NCI-H2171 (cell line): ENCODE data around the gene HSPG2.
"Not testable (repeated sequence)": the region's sequence is repeated elsewhere in the genome, so short reads cannot be mapped to it uniquely, and the experiment has no call there.

Experiments used
- DNase-seq: peaks from one replicate; lab custom pipeline; 2025; lab: John Stamatoyannopoulos, UW

Gene HSPG2

DNA sequence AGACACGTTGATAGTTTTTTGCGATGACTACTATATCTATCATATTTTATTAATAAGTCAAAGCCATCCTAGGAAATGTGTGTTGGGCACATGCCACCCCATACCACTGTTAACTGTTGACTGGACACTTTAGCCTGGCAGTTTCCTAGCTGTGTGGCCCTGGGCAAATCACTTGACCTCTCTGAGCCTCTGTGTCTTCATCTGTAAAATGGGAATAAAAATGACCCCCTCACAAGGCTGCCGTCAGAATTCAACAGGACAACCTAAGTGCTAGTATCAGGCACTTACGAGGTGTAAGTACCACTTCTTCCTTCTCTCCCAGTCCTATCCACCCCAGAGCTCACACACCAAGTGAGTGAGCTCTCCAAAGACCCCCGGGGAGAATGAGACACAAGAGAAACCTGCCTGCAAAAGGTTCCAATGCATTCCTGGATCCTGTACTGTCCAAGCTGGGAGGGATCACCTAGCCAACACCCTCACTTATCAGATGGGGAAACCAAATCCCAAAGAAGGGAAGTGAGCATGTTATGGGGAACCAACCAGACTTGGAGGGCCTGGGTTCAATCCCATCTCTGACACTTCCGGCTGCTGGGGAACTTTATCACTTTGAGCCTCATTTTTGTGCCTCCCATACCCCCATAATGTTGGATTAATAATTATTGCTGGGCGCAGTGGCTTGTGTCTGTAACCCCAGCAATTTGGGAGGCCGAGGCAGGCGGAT lies 24.9 kb downstream of the HSPG2 start:
- no peak for DNase-seq

DNA sequence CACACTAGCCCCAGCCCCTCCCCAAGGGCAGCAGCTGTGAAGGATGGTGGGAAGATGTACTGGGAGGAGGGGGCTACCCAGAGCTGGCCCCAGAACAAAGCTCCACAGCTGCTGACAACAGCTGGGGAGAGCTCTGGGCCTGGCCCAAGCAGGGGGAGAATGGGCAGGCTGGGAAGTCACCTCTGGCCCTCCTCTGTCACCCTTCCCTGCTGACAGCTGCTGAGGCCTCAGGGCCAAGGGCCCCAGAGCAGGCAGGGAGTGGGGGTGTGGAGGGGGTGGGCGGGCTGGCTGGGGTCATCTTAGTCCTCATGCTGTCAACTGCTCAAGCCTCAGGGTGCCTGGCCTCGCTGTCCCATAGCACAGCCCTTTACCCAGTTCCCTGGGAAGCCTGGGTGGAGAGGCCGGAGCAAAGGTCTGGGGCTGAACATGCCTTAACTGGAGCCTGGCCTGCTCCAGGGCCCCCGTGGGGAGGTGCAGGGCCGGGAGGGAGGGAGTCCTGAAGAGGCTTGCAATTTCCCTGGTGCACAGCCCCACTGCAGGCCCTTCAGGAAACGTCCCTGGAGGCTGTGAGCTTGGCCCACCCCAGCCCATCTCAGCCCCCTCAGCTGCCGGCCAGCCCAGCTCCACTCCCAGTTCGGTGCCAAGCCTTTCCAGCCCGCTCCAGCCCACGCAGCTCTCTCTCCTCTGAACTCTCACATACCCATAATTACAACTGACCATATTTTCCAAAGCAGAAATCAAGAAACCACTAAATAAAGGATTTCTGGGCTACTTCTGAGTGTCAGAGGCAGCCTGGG lies 25.7 kb downstream of the HSPG2 start:
- DNase-seq, result no peak

DNA sequence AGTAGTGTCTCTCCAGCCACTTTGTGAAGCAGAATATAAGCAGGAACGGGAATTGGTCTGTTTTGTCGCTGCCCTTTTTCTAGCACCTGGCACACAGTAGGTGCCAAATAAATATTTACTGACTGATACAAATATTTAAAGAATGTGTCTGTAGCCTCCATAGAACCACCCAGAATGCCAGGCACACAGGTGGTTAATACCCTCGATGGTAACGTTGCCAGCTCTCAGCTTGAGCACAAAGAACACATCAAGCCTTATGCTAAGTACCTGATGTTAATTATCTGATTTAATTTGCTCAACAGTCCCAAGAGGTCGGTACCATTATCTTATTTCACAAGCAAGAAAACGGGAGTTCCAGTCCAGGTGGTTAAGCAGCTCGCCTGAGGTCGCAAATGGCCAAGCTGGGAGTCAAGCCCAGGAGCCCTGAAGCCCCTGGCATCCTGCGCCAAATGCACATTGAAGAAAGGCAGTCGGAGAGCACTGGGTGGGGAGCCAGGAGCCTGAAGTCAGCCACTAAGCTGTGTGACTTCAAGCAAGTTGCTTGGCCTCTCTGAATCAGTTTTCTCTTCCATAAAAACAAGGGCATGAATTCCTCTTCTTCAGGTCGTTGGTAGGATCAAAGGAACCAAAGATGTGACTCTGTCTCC lies 26.4 kb downstream of the HSPG2 start:
- no peak for DNase-seq

DNA sequence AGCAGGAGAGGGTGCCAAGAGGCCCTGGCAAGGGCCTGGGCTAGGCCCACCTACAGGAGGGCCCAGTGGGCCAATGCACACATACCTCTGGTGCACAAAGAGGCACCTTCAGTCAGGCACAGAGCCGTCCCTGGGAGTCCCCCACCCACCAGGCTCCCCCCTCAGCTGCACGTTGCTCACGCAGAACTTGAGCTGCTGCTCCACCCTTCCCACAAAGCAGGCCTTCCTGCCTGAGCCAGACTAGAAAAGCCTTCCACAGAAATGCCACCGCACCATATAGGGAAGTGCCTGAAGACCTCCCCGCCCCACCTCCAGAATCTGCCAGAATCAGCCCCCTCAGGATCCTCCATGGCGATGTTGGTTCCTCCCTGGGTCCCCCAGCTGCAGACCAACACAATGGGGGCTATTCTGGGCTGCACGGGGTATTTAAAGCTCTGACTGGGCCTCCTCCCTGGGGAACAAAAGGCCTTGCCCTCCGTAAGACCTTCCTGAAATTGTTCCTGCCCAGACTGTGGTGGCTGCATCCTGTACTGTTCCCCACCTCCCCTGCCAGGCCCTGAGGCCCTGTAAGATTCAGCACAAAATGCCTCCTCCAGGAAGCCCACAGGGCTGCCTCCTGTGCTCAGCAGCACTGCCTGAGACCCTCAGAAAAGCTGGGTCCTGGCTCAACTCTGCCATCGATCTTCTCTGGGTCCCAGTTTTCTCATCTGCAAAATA lies 27.2 kb downstream of the HSPG2 start:
- DNase-seq, result no peak

DNA sequence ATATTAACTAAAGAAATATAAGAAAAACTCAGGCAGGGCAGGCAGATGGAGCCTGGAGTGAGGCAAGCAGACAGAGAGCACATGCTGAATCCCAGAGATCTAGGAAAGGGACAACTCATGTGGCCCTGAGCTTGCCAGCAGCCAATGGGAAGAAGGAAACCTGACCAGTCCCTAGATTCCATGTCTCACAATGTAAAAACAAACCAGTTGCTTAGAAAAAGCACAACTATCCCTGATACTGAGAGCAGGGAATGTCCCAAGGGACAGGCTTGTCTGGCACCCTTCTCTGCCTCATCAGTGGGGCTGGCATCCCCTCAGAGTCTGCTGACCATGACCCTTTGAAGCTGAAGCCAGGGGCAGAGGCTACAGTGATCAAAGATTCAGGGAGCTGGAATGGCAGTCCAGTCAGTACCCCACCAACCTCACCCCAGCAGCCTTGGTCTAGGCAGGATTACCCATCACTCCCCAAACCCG lies 27.8 kb downstream of the HSPG2 start:
- no peak for DNase-seq

DNA sequence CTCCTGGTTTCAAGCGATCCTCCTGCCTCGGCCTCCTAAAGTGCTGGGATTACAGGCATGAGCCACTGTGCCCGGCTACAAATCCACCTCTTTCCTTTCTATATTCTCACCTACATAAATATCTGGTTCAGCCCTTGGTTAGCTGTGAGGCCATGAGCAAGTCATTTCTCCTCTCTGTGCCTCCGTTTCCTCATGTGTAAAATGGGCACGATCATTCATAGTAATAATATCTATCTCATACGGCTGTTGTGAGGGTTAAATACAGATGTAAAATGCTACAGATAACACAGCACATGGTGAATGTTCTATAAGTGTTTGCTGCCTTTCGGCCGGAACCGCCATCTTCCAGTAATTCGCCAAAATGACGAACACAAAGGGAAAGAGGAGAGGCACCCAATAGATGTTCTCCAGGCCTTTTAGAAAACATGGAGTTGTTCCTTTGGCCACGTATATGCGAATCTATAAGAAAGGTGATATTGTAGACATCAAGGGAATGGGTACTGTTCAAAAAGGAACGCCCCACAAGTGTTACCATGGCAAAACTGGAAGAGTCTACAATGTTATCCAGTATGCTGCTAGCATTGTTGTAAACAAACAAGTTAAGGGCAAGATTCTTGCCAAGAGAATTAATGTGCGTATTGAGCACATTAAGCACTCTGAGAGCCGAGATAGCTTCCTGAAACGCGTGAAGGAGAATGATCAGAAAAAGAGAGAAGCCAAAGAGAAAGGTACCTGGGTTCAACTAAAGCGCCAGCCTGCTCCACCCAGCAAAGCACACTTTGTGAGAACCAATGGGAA lies 29.2 kb downstream of the HSPG2 start:
- DNase-seq, result not testable (repeated sequence)

DNA sequence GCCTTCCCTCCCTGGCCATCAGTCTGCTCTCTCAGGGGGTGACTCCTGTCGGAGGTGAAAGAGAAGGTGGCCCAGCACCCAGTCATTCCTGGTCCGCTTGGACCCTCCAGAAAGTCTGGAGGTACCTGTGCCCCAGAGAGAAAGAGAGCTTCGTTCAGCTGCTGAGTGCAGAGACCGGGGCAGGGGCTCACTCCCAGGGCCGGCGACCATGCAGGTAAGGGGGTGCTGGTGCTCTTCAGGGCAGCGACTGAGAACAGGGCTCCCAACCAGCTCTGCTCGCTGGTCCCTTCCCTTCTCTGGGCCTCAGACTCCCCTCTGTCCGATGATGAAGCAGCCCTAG lies 30.1 kb downstream of the HSPG2 start:
- no peak for DNase-seq

DNA sequence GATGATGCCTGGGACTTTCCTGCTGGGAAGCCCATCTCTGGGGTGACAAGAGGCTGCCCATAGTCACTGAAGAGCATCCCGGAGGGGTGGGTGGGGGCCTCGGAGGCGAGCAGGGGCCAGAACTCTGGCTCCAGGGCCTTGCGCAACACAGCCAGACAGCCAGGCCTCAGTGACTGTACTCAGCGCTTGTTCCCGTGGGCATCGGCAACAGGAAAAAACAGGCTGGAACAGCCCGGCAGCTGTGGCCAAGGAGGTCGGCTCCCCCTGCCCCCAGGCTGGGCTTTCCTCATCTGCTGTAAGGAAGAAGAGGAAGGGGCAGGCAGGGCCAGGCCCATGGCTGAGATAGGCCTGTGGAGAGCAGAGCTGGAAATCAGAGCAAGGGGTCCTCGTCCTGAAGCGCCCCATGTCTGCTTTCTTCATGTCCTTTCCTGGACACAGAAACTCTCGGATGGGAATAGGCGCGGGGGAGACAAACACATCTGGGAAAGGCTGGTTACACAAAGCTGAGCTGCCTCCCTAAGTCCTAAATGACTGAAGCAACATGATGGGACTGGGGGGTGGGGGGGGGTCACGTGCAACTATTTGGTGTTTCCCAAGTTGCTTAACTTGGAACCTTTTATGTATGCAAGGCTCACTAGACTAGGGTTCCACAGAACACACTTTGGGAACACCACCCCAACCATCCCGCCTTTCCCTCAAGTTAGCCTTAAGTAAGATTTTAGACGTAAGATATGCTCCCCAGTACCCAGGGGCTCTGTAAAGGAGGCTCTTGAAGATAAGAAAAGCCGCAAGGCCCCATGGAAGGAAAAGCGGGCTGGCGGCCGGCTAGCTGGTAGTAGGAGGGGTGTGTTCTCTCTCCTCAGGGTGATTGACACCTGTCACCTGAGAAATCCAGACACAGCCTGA lies 30.7 kb downstream of the HSPG2 start:
- no peak for DNase-seq

DNA sequence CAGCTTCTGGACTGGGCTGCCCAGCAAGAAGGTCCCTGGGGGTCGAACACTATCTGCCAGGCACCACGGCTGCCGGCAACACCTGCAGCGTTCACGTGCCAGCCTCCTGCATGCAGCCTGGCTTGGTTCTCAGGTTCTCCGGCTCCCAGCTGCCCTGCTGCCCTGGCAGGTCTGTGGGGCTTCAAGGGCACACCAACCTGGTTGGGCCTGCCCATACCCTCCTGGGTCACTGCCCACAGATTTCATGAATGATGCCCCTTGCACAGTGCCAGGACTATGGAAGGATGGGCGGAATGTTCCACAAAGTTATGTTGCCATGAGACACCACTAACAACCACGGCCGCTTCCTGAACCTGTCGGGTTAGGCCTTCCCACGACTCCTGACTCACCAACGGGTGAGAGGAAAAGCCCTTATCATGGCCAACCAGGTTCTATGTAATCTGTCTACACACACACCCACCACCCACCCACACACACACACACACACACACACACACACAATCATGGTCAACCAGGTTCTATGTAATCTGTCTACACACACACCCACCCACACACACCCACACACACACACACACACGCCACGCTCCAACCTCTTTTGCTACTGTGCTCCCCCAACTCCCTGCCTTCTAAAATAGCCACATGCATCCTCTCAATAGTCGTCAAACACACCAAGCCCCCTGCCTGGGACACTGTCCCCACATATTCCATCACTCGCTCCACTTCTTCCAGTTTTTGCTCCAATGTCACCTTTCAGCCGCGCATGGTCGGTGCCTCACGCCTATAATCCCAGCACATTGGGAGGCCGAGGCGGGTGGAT lies 32.2 kb downstream of the HSPG2 start:
- peak; percentile 21 for DNase-seq

DNA sequence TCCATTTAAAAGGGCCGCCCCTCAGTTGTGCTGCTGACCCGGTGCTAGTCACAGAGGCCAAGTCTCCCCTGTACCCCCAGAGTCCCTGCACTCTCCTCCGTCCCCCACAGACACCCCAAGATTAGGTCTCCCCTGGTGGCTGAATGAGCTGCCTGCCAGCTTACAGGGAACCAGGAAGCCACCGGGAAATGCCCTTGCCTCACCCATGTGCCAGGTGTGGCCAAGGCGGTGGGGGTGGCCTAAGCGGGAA lies 32.7 kb downstream of the HSPG2 start:
- DNase-seq, result no peak

DNA sequence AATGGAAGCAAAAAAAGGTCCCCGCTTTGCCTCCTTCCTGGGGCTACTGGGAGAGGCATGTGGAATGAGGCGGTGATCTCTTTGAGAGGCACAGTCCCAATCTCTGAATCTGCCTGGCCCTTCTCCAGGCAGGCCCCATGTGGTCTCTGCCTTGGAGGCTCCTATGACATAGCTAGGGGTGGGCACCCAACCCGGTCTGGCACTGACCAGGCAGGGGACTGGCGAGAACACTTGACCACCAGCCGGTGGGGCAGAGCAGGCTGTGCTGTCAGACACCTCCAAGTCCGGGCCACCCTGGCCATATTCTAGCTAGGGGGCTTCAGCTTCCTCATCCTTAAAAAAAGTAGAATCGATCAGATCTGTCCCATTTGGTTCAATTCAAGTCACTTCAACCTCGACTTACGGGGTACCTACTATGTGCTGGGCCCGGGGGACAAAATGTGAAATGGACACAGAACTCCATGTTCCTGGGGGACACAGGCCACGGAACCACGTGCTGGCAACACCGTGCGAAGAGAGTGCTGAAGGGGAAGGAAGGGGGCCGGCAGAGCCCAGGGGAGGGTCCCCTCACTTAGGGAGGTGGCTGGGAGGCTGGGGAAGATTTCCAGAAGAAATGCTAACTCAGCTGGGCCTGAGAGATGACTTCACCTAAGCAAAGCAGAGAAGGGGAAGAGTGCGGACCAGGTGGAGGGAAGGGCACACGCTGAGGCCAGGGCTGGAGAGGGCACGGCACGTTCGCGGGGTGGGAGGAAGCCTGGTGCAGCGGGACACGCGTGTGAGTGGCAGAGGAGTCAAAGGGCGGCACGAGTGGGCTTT lies 33.3 kb downstream of the HSPG2 start:
- no peak for DNase-seq

DNA sequence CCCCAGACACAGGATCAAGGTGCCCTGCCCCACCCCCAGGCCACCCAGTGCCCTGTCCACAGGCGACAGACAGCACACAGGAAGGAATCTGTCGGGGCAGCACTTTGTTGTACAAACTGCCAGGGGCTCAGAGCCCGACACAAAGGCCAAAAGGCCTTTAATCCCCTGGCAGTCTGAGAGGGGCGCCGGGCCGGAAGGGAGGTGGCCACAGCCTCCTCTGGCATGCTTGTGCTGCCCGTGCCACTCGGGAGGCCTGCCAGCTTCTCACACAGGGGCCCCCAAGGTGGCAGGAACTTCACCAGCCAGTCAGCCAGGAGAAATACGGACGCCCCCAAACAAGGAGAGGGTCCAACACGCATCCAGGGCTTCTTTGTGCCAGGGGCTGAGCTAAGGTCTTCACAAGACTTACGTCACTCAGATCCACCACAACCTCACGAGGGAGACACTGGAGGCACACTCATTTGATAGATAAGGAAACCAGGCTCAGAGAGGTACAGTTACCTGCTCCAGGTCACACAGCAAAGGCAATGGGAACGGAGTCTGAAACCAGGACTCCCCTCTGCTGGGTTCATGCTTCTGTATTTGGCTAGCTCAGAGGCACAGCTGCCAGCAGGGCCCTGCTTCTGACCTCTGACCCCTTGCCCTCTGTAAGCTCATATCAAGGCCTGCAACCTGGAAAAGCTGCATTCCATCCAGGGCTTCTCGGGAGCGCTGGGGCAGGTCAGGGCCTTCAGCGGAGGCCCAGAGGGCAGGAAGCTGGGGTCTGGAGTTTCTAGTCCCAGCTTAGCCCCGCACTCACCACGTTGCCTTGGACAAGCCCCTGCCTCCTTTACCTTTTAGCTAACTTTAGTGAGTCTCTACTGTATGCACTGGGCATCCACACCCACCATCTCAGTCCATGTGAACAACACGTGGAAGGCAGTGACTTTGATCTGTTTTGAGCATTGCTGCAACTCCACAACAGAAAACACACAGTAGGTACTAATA lies 34.8 kb downstream of the HSPG2 start:
- DNase-seq, result no peak

DNA sequence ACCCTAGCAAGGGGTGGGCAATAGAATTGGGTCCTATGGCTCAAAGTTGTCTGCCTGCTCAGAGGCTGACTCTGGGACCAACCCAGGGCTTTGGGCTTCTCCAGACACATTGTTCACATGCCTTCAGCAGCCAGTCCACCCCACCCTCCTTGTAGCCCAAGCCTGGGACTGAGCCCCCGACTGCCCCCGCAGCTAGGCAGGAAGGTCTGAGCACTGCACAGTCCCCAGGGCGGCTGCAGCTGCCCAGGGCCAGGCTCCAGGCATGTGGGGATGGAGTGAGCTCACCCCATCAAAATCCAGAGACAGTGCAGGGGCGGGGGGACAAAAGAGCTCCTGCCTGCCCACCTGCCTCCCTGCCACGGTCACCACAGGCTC lies 35.6 kb downstream of the HSPG2 start:
- no peak for DNase-seq

DNA sequence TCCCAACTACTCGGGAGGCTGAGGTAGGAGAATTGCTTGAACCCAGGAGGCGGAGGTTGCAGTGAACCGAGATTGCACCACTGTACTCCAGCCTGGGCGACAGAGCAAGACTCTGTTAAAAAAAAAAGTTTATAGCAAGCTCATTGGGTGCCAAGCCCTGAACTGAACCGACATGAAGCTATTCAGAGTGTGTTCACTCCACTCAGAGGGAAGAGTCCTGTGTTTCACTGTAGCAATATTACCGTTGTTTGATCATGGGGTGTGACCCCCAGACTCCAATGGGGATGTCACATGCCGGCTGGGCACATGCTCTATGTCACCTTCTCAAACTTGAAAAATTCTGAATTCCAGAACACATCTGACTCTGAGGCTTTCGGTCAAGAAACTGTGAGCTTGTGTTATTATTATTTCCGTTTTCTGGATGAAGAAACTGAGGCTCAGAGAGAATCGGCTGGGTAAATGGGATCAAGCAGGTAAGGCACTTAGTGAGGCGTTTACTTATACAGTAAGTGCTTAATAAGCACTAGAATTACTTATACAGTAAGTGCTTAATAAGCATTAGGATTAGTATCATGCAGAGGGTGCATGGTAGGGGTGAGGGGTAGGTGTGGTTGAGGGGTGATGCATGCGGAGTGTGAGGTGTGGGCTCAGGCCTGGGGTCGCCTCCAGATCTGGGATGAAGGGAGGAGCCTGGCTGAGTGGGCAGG lies 36.2 kb downstream of the HSPG2 start:
- no peak for DNase-seq

DNA sequence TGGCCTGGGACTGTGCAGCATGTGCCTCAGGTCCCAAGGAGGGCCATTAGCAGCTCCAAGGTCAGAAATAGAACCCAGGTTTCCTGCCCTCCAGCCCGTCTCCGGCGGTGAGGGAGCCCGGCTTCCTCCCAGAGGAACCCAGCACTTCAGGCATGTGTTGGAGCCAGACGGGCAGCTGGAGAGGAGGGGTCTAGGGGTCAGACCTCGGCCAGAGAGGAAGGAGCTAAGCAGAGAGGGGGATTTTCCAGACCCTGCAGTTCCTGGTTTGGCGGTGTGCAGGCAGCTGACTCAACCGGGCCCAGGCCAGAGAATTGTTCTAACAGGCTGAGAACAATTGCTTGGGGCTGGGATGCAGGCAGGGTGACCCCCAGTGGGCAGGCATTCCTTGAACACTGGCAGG lies 37.1 kb downstream of the HSPG2 start:
- no peak for DNase-seq

DNA sequence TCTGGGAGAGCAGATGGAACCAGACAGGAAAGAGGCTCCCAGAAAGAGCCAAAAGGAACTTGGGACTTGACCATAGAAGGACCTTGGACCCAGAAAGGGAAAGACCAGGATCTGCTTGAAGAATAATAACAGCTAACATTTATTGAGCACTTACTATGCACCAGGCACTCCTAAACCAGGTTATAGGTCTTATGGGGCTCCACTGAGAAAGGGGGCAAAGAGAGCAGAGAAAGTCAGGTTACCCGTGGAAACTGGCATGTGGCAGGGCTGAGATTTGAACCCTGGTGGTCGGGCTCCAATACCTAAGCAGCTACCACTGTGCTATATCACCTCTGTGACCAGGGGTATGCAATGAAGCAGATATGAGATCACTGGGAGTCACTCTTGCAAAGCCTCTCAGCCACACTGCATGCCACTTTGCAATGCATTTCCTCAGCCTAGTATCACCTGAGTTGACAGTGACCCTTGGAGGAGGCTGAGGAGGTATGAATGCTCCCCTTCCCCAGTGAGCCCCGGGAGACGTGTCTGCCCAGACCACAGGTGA lies 37.8 kb downstream of the HSPG2 start:
- DNase-seq, result no peak
